DMS 273 treated with DMSO at 0.1 percent for 48 hours (cell line): Measurements from ENCODE around the gene MVB12A.

Experiments
- DNase-seq: peaks from one replicate; lab custom pipeline; 2025; lab: John Stamatoyannopoulos, UW

Gene MVB12A

GRCh38 chr19:17445526-17446165, 25.8 kb downstream of the MVB12A start:
- no peak for DNase-seq

GRCh38 chr19:17447704-17448130, 27.9 kb downstream of the MVB12A start:
- no peak for DNase-seq

- DNase-seq, result no peak
These were observed 28.5 kb downstream of the MVB12A start, which contains the start of gene TMEM221 for GRCh38 chr19:17448131-17448967. Gene TMEM221, minus strand, starts transcription at chr19:17448668. Its CDS starts 206 bp downstream, at chr19:17448462.

- no peak for DNase-seq
These were observed 30.6 kb downstream of the MVB12A start for GRCh38 chr19:17450264-17451075.

GRCh38 chr19:17451820-17452219, 32.0 kb downstream of the MVB12A start:
- DNase-seq, result no peak

- DNase-seq, result no peak
These were observed 34.8 kb downstream of the MVB12A start for GRCh38 chr19:17454576-17455071.

GRCh38 chr19:17455308-17456123, 35.7 kb downstream of the MVB12A start:
- DNase-seq, result no peak

GRCh38 chr19:17456127-17456526, 36.3 kb downstream of the MVB12A start:
- DNase-seq, result no peak

GRCh38 chr19:17457616-17458015, 37.8 kb downstream of the MVB12A start:
- no peak for DNase-seq

- no peak for DNase-seq
These were observed 39.1 kb downstream of the MVB12A start for GRCh38 chr19:17458970-17459369.

GRCh38 chr19:17460372-17461230, 40.8 kb downstream of the MVB12A start, which contains the start of gene NXNL1:
Gene NXNL1, minus strand, starts transcription at chr19:17460926. Its CDS starts 57 bp downstream, at chr19:17460869.
- DNase-seq, result no peak

- DNase-seq, result no peak
These were observed 46.6 kb downstream of the MVB12A start for GRCh38 chr19:17466487-17466850.

GRCh38 chr19:17467471-17468301, 47.8 kb downstream of the MVB12A start:
- no peak for DNase-seq

GRCh38 chr19:17468302-17469091, 48.6 kb downstream of the MVB12A start:
- no peak for DNase-seq

- DNase-seq, result no peak
These were observed 49.2 kb downstream of the MVB12A start for GRCh38 chr19:17469092-17469480.

GRCh38 chr19:17469481-17470067, 49.7 kb downstream of the MVB12A start:
- DNase-seq, result peak; percentile 99

GRCh38 chr19:17470068-17470841, 50.4 kb downstream of the MVB12A start, which contains the start of gene SLC27A1:
Gene SLC27A1, plus strand, starts transcription at chr19:17470524. Its CDS starts 17 bp downstream, at chr19:17470541.
- peak; percentile 98 for DNase-seq
